GM12864 (cell line): Measurements from ENCODE around the gene MAGI2.

ENCODE experiments used
- DNase-seq: peaks from one replicate; pipeline ENCODE4 v3.0.0-alpha.2; 2011; ENCODE audit warnings: low read depth
- H3K4me3 ChIP-seq: 2 replicates; pipeline ENCODE4 v1.5.1; 2011; ENCODE audit warnings: mild to moderate bottlenecking, low read depth, low read length, control low read depth
- TF ChIP-seq, protein P1 (sequence below): IDR thresholded peaks from 2 replicates; pipeline ENCODE4 v1.5.1; 2011; ENCODE audit warnings: low read depth, mild to moderate bottlenecking, moderate library complexity, low read length, control low read depth, inconsistent platforms; ENCODE audit errors: missing control alignments

Gene MAGI2

DNA sequence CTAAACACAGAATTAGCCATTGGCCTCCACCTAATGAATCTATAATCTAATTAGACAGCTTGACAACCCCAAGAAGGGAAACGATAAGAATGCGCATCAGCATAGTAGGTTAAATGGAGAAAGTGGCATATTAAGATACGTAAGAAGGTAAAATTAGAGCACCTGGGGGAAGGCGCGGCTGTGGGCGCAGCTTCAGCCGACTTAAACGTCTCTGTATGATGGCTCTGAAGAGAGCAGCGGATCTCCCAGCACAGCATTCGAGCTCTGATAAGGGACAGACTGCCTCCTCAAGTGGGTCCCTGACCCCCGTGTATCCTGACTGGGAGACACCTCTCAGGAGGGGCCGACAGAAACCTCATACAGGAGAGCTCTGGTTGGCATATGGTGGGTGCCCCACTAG, 1136.1 kb downstream of the MAGI2 start:
- no peak overlapping the region for H3K4me3 ChIP-seq
- no peak for DNase-seq
- TF ChIP-seq, protein P1, sequence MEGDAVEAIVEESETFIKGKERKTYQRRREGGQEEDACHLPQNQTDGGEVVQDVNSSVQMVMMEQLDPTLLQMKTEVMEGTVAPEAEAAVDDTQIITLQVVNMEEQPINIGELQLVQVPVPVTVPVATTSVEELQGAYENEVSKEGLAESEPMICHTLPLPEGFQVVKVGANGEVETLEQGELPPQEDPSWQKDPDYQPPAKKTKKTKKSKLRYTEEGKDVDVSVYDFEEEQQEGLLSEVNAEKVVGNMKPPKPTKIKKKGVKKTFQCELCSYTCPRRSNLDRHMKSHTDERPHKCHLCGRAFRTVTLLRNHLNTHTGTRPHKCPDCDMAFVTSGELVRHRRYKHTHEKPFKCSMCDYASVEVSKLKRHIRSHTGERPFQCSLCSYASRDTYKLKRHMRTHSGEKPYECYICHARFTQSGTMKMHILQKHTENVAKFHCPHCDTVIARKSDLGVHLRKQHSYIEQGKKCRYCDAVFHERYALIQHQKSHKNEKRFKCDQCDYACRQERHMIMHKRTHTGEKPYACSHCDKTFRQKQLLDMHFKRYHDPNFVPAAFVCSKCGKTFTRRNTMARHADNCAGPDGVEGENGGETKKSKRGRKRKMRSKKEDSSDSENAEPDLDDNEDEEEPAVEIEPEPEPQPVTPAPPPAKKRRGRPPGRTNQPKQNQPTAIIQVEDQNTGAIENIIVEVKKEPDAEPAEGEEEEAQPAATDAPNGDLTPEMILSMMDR = no peak

DNA sequence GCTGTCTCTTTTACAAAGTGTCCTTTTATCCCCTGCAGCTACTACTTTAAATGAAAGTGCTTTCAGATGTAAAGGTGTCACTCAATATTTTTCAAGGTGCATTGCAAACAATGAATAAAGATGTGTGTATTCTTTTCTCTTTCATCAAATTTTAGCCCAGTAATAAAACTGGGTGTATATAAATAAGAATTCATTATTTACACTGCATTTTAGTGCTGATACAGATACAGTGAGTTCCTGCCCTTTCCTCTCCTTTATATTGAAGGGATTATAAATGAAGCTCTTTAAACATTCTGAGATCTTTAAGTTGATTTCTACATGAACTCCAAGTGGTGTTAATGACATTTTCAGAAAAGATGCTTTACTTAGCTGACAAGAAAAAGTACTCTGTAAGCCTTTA, 1137.4 kb downstream of the MAGI2 start:
- no peak for DNase-seq
- H3K4me3 ChIP-seq = no peak overlapping the region
- TF ChIP-seq, protein P1 = no peak

DNA sequence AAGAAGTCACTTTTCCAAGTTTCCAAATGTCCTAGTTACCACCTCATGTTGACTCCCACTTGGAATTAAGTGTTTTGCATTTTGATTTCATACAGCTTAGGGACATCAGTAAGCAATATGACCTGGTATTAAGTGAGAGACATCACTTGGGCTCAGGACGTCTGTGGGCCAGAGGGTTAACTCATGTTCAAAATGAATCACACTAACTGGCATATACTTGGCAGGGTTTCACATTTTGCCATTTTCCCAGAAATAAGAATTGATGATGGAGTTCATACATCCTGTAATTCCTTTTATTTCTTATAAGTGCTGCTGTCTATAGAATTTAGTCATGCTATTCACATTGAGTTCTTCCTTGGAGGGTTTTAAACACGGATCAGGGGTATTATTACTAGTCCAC, 1138.3 kb downstream of the MAGI2 start:
- no peak for DNase-seq
- TF ChIP-seq, protein P1 = no peak
- no peak overlapping the region for H3K4me3 ChIP-seq

DNA sequence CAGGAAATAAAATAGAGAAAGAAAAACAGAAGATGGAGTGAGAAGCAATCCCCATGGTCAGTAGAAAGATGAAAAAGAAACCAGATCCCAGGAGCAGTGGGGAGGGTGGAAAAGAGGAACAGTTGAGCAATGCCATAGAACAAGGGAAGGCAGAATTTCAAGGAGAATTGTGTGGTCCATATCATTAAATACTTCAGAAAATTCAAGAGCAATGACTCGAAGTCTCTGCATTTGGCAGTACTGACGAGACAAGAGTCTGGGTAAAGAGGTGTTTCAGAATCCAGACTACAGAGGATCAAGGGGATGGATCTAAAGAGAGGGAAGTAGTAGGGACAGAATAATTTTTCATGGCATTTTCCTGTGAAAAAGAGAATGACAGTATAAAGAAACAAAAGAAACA, 1142.3 kb downstream of the MAGI2 start:
- no peak overlapping the region for H3K4me3 ChIP-seq
- TF ChIP-seq, protein P1 = no peak
- no peak for DNase-seq

DNA sequence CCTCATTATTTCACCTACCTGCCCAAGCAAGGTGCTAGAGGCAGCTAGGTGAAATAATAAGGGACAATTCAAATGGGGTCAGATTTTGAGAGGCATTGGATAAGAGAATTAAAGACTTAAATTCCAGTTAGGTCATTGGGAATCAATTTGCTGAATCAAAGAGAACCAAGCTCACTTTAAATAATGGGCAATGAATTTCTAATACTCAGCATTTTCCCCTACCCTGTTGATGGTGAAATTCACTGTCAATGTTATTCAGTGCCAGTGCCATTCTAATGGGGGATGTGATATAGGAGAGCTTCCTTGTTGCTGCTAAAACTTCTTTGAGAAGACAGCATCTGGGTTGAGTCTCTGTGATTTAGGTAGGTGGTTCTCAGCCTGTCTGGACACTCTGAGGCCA, 1145.6 kb downstream of the MAGI2 start:
- TF ChIP-seq, protein P1 = no peak
- no peak for DNase-seq
- no peak overlapping the region for H3K4me3 ChIP-seq

DNA sequence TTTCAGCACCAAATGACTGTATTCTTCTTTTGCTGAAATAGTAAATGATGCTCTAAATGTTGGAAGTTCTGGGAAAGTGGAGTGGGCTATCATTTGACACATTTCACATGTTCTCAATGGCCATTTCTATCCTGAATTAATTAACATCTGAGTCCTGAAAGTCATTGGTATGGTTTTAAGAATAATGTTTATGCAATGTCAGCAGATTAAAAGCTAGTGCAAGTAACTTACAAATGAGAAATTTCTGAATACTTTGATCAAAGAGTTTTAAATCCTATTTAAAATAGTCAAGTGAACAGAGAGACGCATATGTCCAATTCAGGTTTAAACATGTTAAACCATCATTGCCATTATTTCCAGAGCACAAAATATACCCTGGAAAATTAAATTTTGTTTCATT, 1146.8 kb downstream of the MAGI2 start:
- DNase-seq = no peak
- H3K4me3 ChIP-seq = no peak overlapping the region
- TF ChIP-seq, protein P1 = no peak

DNA sequence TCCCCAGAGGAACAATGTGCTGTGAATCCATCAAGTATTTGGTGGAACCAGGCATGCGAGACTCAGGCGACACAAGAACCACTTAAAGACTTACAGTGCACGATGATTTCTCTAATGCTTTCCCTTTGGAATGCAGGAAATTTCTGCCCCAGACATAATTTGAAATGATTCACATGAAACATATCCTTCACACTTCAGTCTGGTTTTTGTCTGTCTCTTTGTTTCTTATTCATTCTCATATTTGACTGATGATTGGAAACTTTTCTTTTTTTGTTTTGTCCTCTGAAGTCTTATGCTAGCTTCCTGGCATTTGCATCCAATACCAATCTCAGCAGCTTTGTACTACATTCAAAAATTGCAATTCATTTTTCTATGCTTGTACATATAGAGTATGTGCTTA, 1152.1 kb downstream of the MAGI2 start:
- H3K4me3 ChIP-seq = no peak overlapping the region
- DNase-seq = no peak
- TF ChIP-seq, protein P1 = no peak
